H1 (cell line): ENCODE results near the gene REC8. TPM values are rescaled to one million over a fixed set of nuclear protein-coding genes. Genes with fewer than 3 reads are reported as not detected.

Source experiments
- ATF3 ChIP-seq: IDR thresholded peaks from 2 replicates; pipeline ENCODE4 v1.6.1; 2011; ENCODE audit warnings: low read depth, mild to moderate bottlenecking, low read length; ENCODE audit not compliant: insufficient read depth
- CBX5 ChIP-seq: fragments of 300-800, 300-1000 bp; sonication (generic); IDR thresholded peaks from 2 replicates; pipeline ENCODE4 v1.7.1; 2016; ENCODE audit warnings: antibody characterized with exemption, low read length, low read depth
- CREB1 ChIP-seq: IDR thresholded peaks from 2 replicates; pipeline ENCODE4 v1.6.1; 2012; ENCODE audit warnings: inconsistent platforms
- CTCF ChIP-seq, 3 experiments: IDR thresholded peaks; 1 replicate in 2 of 3; 2 replicates in 1 of 3; pipeline versions ENCODE4 v1.5.1 to v1.6.1; 2011; ENCODE audit warnings: low read length in 3 of 3, mild to moderate bottlenecking in 3 of 3, inconsistent platforms in 2 of 3, low read depth in 1 of 3, moderate library complexity in 1 of 3; ENCODE audit not compliant: insufficient read depth in 1 of 3; ENCODE audit errors: control extremely low read depth in 1 of 3
- EGR1 ChIP-seq: IDR thresholded peaks from 2 replicates; pipeline ENCODE4 v1.6.1; 2011; ENCODE audit warnings: low read depth, low read length, borderline replicate concordance
- EZH2 ChIP-seq: fragments of 200-600 bp; sonication (generic); IDR thresholded peaks from 2 replicates; pipeline ENCODE4 v1.7.1; 2012; ENCODE audit warnings: low read depth, mild to moderate bottlenecking, moderate library complexity, low read length, inconsistent platforms; ENCODE audit not compliant: severe bottlenecking
- FOSL1 ChIP-seq: IDR thresholded peaks from 2 replicates; pipeline ENCODE4 v1.6.1; 2011; ENCODE audit warnings: mild to moderate bottlenecking, low read depth, low read length, moderate library complexity; ENCODE audit not compliant: insufficient read depth
- GTF2F1 ChIP-seq: IDR thresholded peaks from 2 replicates; pipeline ENCODE4 v1.6.1; 2012; ENCODE audit warnings: low read depth, low read length, improper control_type of control experiment, borderline replicate concordance
- HDAC6 ChIP-seq: IDR thresholded peaks from one replicate; pipeline ENCODE4 v1.7.1; 2012; ENCODE audit warnings: low read depth, mild to moderate bottlenecking, inconsistent platforms, low read length, moderate library complexity
- KDM5A ChIP-seq: fragments of 200-600 bp; IDR thresholded peaks from 2 replicates; pipeline ENCODE4 v1.7.1; 2012; ENCODE audit warnings: mild to moderate bottlenecking, low read length, inconsistent platforms, mixed read lengths
- MAFK ChIP-seq: IDR thresholded peaks from 2 replicates; pipeline ENCODE4 v1.6.1; 2012; ENCODE audit warnings: low read depth, mild to moderate bottlenecking, improper control_type of control experiment, low read length
- MAX ChIP-seq: IDR thresholded peaks from 2 replicates; pipeline ENCODE4 v1.6.1; 2012; ENCODE audit warnings: inconsistent platforms
- POLR2A ChIP-seq, 2 experiments: IDR thresholded peaks; 1 replicate in 1 of 2; 2 replicates in 1 of 2; pipeline ENCODE4 v1.6.1; 2011; ENCODE audit warnings: low read depth in 2 of 2, low read length in 2 of 2, mild to moderate bottlenecking in 2 of 2; ENCODE audit errors: control extremely low read depth in 1 of 2
- SP2 ChIP-seq: IDR thresholded peaks from 2 replicates; pipeline ENCODE4 v1.6.1; 2012; ENCODE audit warnings: mild to moderate bottlenecking, low read length, inconsistent platforms
- SUZ12 ChIP-seq: fragments of 200-600 bp; sonication (generic); IDR thresholded peaks from 2 replicates; pipeline ENCODE4 v1.6.1; 2012; ENCODE audit warnings: mild to moderate bottlenecking, inconsistent platforms, low read length, moderate library complexity, mixed read lengths
- TAF1 ChIP-seq: IDR thresholded peaks from 2 replicates; pipeline ENCODE4 v1.6.1; 2011; ENCODE audit warnings: mild to moderate bottlenecking, low read depth, low read length
- TBP ChIP-seq: IDR thresholded peaks from 2 replicates; pipeline ENCODE4 v1.6.1; 2011; ENCODE audit warnings: low read depth, low read length, improper control_type of control experiment
- USF2 ChIP-seq: IDR thresholded peaks from 2 replicates; pipeline ENCODE4 v1.6.1; 2011; ENCODE audit warnings: low read length, improper control_type of control experiment
- YY1 ChIP-seq: IDR thresholded peaks from 2 replicates; pipeline ENCODE4 v1.6.1; 2011; ENCODE audit warnings: low read depth, mild to moderate bottlenecking, low read length
- ZNF274 ChIP-seq: IDR thresholded peaks from 2 replicates; pipeline ENCODE4 v1.7.0; 2012; ENCODE audit warnings: low read length, borderline replicate concordance; ENCODE audit errors: extremely low read depth
- polyA plus RNA-seq, 7 experiments: library from polyadenylated mRNA; depleted of rRNA in 3 of 7; stranded (reverse) in 5 of 7; unstranded in 2 of 7; fragments of >200 nt in 5 of 7; fragments of 200-250 nt in 2 of 7; gene quantifications; 1 replicate in 5 of 7; 2 replicates in 1 of 7; 4 replicates in 1 of 7; pipeline versions ENCODE4 v1.2.1 to v1.2.3, GENCODE V29; 2011 to 2013; ENCODE audit warnings: missing spikeins in 2 of 7, mixed read lengths in 2 of 7
- total RNA-seq: library from RNA; stranded (reverse); fragmentation: NEBNext Ultra II Directional; extraction: Animal tissue kit (Norgen Biotek cat#: 25700); gene quantifications from 2 replicates; pipeline ENCODE4 v1.2.1, GENCODE V29; 2021

Gene REC8
- total and polyA plus RNA-seq, 2 of the 8 experiments (the other 6 are each of a cell fraction or from before 2014, with no cell fraction given), result 9.8 to 28.5 TPM

GRCh38 chr14:24212924-24213865, 41.3 kb downstream of the REC8 start, which contains the start of gene CHMP4A (continued):
- peak; percentile 94 for TF ChIP-seq TAF1
- peak; percentile 84 for TF ChIP-seq KDM5A
- no peak for TF ChIP-seq MAFK
- TF ChIP-seq FOSL1, result no peak
- TF ChIP-seq SUZ12, result no peak
- TF ChIP-seq CTCF (IDR thresholded peaks at IDR 0.05; ENCODE audit: control extremely low read depth in 1 of 3, insufficient read depth in 1 of 3, low read depth in 1 of 3, low read length in 3 of 3), result peak in 1 of 3 experiments; percentile 8; a peak in 1 of 4 replicates
- TF ChIP-seq MAX, result peak; percentile 45
- peak; percentile 84; the same call in 1 of the 2 replicates for TF ChIP-seq TBP
- no peak for TF ChIP-seq EGR1
- TF ChIP-seq POLR2A (IDR thresholded peaks at IDR 0.05; ENCODE audit: control extremely low read depth in 1 of 2, low read depth in 2 of 2, low read length in 2 of 2), result peak; percentile 98
- TF ChIP-seq USF2, result peak; percentile 97
- TF ChIP-seq ATF3, result peak; percentile 95
- TF ChIP-seq ZNF274, result no peak
- no peak for TF ChIP-seq CBX5
- peak; percentile 80; the same call in 1 of the 2 replicates for TF ChIP-seq GTF2F1
- TF ChIP-seq YY1, result peak; percentile 82
- no peak for TF ChIP-seq HDAC6
- peak; percentile 99 for TF ChIP-seq CREB1
- TF ChIP-seq EZH2, result no peak
- no peak for TF ChIP-seq SP2
